Measurements from ENCODE around the gene RNFT2. TPM values are rescaled to one million over a fixed set of nuclear protein-coding genes. Genes with fewer than 3 reads are reported as not detected.

RNFT2 gene
- total RNA-seq, 2 donors from 2014 or later, result 6.3 to 11.8 TPM

DNA sequence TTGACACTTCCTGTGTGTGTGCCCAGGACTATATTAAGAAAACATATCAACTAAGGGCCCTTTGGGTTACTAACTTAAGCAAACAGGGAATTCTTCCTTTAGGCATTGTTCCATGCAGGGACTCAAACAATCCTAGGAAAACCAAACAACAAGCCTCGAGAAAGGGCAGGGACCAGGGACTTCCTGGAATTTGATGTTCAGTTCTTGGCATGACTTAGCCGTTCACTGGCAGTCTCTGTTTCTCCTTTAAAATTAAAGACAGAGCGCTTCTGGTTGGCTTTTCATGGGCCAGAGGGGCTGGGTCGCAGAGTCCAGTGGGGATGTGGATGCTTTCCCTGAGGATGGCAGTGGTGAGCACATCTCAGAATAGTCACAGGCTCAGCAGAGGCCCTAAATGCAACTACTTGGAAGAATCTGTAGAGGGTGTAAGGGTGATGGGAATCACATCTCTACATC is 35.2 kb downstream of the RNFT2 start:
- H3K4me3 ChIP-seq, result no peak overlapping the region
- H3K9me3 ChIP-seq, result no peaks in the 10 kb centered on the region
- H3K4me1 ChIP-seq, result no peaks in the 10 kb centered on the region
- H3K27ac ChIP-seq, result no peak overlapping the region
- no peaks in the 10 kb centered on the region for H3K36me3 ChIP-seq
- no peaks in the 10 kb centered on the region for H3K27me3 ChIP-seq
- TF ChIP-seq, protein P1, sequence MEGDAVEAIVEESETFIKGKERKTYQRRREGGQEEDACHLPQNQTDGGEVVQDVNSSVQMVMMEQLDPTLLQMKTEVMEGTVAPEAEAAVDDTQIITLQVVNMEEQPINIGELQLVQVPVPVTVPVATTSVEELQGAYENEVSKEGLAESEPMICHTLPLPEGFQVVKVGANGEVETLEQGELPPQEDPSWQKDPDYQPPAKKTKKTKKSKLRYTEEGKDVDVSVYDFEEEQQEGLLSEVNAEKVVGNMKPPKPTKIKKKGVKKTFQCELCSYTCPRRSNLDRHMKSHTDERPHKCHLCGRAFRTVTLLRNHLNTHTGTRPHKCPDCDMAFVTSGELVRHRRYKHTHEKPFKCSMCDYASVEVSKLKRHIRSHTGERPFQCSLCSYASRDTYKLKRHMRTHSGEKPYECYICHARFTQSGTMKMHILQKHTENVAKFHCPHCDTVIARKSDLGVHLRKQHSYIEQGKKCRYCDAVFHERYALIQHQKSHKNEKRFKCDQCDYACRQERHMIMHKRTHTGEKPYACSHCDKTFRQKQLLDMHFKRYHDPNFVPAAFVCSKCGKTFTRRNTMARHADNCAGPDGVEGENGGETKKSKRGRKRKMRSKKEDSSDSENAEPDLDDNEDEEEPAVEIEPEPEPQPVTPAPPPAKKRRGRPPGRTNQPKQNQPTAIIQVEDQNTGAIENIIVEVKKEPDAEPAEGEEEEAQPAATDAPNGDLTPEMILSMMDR (IDR thresholded peaks at IDR 0.05), result no peak
- no peak overlapping the region for H3K9ac ChIP-seq (ENCODE audit: low read depth in 2 of 2, low read length in 2 of 2)
- no peak for DNase-seq
- intact Hi-C loops (cut with DNase I), result no loop called here

DNA sequence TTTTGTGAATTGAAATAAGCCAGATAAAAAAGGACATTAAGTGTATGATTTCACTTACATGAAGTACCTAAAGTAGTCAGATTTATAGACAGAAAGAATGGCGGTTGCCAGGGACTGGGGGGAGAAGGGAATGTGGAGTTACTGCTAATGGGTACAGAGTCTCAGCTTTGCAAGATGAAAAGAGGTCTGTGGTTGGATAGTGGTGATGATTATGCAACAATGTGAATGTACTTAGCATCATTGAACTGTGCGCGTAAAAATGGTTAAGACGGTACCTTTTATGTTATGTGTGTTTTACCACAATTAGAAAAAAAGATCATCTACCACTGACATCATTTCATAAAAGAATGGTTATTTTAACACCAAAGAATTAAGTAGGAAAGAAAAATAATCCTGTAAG is 35.9 kb downstream of the RNFT2 start:
- TF ChIP-seq, protein P1 (IDR thresholded peaks at IDR 0.05), result no peak
- Histone ChIP-seq H3K9me3 (no peaks in the 10 kb centered on the region), H3K27ac (no peak overlapping the region), H3K27me3 (no peaks in the 10 kb centered on the region), H3K4me1 (no peaks in the 10 kb centered on the region), H3K9ac (ENCODE audit: low read depth in 2 of 2, low read length in 2 of 2) (no peak overlapping the region), H3K36me3 (no peaks in the 10 kb centered on the region), H3K4me3 (no peak overlapping the region)
- DNase-seq, result no peak
- intact Hi-C loops (cut with DNase I), result no loop called here

DNA sequence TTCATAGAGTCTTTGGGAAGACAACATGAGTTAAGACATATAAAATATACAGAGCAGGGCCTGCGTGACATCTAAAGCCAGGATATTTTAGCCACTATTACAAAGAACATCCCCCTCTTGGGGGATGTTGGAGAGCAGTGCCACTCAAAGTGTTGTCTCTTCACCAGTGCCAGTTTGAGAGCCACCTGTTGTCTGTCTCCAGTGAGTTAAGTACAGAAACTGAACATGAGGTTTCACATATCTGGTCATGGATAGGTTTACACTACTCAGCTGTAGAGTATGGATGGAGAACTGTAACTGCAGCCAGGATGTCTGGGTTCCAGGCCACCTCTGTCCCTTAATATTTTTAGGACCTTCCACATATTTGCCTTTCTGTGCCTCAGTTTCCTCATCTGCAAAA is 39.1 kb downstream of the RNFT2 start:
- no peaks in the 10 kb centered on the region for H3K36me3 ChIP-seq
- no peak overlapping the region for H3K9ac ChIP-seq (ENCODE audit: low read depth in 2 of 2, low read length in 2 of 2)
- no peak overlapping the region for H3K27ac ChIP-seq
- TF ChIP-seq, protein P1 (IDR thresholded peaks at IDR 0.05), result no peak
- intact Hi-C loops (cut with DNase I), result no loop called here
- H3K4me3 ChIP-seq, result no peak overlapping the region
- no peaks in the 10 kb centered on the region for H3K9me3 ChIP-seq
- no peaks in the 10 kb centered on the region for H3K4me1 ChIP-seq
- H3K27me3 ChIP-seq, result no peaks in the 10 kb centered on the region
- no peak for DNase-seq

DNA sequence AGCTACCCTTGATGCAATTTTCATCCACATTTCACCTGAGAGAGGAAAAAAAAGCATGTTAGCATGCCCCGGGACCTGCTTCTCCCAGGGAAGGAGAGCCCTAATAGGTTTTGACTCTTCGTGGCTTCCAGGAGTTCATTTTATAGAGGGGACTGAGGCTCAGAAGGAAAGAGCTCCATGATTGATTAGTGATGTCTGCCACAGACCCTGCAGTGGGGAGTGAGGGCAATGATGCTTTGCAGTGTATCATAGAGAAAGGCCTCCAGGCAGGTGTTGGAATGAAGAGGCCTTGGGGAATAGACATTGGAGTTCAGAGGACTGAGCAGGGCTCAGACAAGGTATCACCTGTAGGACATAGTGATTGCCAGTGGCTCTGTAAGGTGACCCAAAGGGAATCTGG is 41.5 kb downstream of the RNFT2 start:
- intact Hi-C loops (cut with DNase I), result no loop called here
- TF ChIP-seq, protein P1 (IDR thresholded peaks at IDR 0.05), result no peak

DNA sequence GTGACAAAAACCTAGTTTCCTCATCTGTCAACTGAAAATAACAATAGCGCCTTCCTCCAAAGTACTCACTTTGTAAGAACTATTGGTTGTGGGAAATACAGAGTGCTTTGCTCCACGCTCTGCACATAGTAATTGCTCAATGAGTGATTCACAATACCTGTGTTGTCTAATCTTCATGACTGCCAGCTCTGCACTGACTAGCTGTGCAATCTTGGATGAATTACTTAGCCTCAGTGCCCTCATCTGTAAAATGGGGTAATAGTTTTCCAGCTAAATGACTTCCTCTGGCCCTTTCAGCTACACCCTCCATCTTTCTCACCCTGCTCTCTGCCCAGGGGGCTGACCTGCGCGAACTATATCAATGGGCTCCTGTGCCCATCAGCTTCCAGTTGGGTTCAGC is 42.8 kb downstream of the RNFT2 start:
- H3K27ac ChIP-seq, result no peak overlapping the region
- intact Hi-C loops (cut with DNase I), result no loop called here
- no peak for DNase-seq
- H3K9ac ChIP-seq (ENCODE audit: low read depth in 2 of 2, low read length in 2 of 2), result no peak overlapping the region
- no peaks in the 10 kb centered on the region for H3K9me3 ChIP-seq
- H3K4me1 ChIP-seq, result no peaks in the 10 kb centered on the region
- H3K4me3 ChIP-seq, result no peak overlapping the region
- TF ChIP-seq, protein P1 (IDR thresholded peaks at IDR 0.05), result no peak
- H3K36me3 ChIP-seq, result no peaks in the 10 kb centered on the region
- H3K27me3 ChIP-seq, result no peaks in the 10 kb centered on the region

More for the DNA sequence above, 41.5 kb downstream of the RNFT2 start:
- no peak overlapping the region for H3K27ac ChIP-seq
- no peaks in the 10 kb centered on the region for H3K27me3 ChIP-seq
- no peaks in the 10 kb centered on the region for H3K4me1 ChIP-seq
- DNase-seq, result no peak
- H3K9me3 ChIP-seq, result no peaks in the 10 kb centered on the region
- H3K36me3 ChIP-seq, result no peaks in the 10 kb centered on the region
- no peak overlapping the region for H3K9ac ChIP-seq (ENCODE audit: low read depth in 2 of 2, low read length in 2 of 2)
- H3K4me3 ChIP-seq, result no peak overlapping the region

All from colonic mucosa (tissue), 4 donors.